Suprapubic skin (tissue), 4 donors: Measurements from ENCODE around the gene ZNF638.

Source experiments
- EP300 ChIP-seq: sonication (generic); formaldehyde crosslinking; IDR thresholded peaks from one replicate; pipeline ENCODE4 v1.6.1; 2017; ENCODE audit warnings: antibody characterized with exemption
- POLR2A ChIP-seq, 2 donors: fragments of 450-650 bp; IDR thresholded peaks; one replicate each; pipeline ENCODE4 v1.6.1; 2017; ENCODE audit warnings: antibody characterized with exemption in 2 of 2, mild to moderate bottlenecking in 2 of 2, moderate library complexity in 2 of 2
- POLR2AphosphoS5 ChIP-seq, 3 donors: sonication (generic); formaldehyde crosslinking; IDR thresholded peaks; one replicate each; pipeline ENCODE4 v1.6.1; 2017; ENCODE audit warnings: antibody characterized with exemption in 3 of 3
- TF ChIP-seq, protein P1 (sequence below), 2 donors: fragments of 200-600 bp in 1 of 2; fragments of 450-650 bp in 1 of 2; sonication (generic) in 1 of 2; IDR thresholded peaks; one replicate each; pipeline ENCODE4 v1.5.1; 2016 to 2019; ENCODE audit warnings: antibody characterized with exemption in 2 of 2, mild to moderate bottlenecking in 1 of 2, moderate library complexity in 1 of 2

DNA sequence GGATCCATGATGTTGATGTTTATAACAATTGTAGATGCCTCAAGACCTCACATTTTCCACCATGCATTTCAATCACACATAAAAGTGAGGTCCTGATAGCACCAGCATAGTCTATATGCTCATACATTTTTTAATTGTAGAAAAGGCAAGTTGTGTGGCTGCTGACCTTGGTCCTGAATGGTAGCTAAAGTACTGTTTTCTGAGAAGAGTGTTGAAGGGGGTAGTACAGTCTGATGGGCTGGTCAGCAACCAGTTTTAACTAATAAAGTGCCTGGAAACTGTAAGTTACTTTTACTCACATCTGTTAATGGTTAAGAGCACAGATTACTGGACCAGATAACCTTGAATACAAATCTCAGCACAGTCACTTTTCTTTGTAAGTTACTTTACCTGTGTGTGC, 15.9 kb downstream of the ZNF638 start:
- TF ChIP-seq, protein P1, sequence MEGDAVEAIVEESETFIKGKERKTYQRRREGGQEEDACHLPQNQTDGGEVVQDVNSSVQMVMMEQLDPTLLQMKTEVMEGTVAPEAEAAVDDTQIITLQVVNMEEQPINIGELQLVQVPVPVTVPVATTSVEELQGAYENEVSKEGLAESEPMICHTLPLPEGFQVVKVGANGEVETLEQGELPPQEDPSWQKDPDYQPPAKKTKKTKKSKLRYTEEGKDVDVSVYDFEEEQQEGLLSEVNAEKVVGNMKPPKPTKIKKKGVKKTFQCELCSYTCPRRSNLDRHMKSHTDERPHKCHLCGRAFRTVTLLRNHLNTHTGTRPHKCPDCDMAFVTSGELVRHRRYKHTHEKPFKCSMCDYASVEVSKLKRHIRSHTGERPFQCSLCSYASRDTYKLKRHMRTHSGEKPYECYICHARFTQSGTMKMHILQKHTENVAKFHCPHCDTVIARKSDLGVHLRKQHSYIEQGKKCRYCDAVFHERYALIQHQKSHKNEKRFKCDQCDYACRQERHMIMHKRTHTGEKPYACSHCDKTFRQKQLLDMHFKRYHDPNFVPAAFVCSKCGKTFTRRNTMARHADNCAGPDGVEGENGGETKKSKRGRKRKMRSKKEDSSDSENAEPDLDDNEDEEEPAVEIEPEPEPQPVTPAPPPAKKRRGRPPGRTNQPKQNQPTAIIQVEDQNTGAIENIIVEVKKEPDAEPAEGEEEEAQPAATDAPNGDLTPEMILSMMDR (IDR thresholded peaks at IDR 0.05): no peak
- TF ChIP-seq POLR2AphosphoS5 (IDR thresholded peaks at IDR 0.05) (no peak), EP300 (no peak), POLR2A (IDR thresholded peaks at IDR 0.05) (no peak)
